Measurements from ENCODE around the gene PUDP.

Gene PUDP

DNA sequence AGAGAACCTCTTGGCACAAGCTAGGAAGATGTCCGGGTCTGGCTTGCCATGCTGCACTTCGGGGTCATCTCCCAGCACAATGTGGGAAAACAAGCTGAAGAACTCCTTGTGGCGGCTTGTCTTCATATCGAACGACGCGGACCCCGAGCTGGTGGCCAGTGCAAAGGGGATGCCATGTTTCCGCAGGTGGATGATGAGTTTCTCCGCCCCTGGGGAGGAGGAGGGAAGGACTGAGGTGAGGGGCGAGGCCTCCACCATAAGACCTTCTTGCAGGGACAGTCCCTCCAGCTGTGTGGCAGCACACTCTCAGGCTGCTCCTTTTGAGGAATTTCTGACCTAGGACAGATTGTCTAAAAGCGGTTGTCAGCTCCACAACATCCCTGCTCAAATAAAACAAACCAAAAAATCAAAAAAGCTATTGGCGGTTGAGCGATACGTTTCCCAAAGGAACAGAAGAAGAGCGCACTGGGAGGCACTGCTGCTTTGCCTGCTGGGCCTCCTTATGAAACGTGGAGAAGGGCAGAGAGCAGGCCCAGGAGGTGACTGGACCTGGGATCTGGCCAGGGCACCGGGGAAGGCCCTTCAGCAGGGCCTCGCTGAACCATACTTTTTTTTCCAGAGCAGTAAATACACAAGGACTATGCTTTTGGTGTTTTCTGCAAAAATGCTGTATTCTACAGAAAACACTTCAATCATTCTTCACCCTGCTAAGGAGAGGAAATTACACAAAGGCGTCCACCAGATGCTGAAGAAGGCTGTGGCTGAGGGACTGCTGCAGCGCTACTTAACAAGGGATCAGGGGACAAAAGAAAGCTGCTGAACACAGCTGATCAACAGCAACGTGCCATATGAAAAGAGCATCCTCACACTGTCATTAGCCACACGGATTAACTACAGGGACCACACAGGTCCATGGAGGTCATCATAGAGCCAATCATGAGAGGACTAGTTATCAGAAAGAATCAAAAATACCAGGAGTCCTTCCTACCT, 70.4 kb downstream of the PUDP start:
- Histone ChIP-seq H3K27me3 (replicated peaks; ENCODE audit: control insufficient read depth, insufficient read depth, low read length) (no peaks in the 10 kb centered on the region), H3K4me3 (replicated peaks; ENCODE audit: low read depth, low read length) (no peak overlapping the region), H3K36me3 (ENCODE audit: control insufficient read depth, insufficient read depth, low read length) (peaks cover 5% of the 10 kb centered on the region)
- TF ChIP-seq CTCF (IDR thresholded peaks at IDR 0.05; ENCODE audit: insufficient read depth, low read length, poor library complexity, severe bottlenecking): no peak
- no peak for DNase-seq (ENCODE audit: extremely low read depth, insufficient read length)

DNA sequence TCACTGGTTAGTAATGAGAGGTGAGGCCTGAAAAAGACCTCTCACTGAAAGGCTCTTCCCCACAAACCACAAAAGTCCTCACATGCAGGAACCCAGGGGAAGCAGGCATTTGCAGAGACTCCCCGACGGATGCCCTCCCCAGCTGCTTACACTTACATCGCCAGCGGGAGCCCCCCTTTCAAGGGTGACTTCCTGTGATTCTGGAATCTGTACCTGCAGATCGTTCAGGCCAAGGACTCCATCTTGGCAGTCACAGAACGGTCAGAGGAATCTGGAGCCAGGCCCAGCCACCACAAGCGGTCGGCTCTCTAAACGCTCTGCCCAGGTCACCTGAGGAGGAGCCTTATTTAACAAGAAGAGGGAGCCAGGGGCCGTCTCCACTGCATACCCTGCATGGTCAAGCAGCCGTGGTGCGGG, 71.7 kb downstream of the PUDP start:
- H3K27me3 ChIP-seq (replicated peaks; ENCODE audit: control insufficient read depth, insufficient read depth, low read length): no peaks in the 10 kb centered on the region
- no peak for TF ChIP-seq CTCF (IDR thresholded peaks at IDR 0.05; ENCODE audit: insufficient read depth, low read length, poor library complexity, severe bottlenecking)
- no peak overlapping the region for H3K4me3 ChIP-seq (replicated peaks; ENCODE audit: low read depth, low read length)
- H3K36me3 ChIP-seq (ENCODE audit: control insufficient read depth, insufficient read depth, low read length): peaks cover 4% of the 10 kb centered on the region
- DNase-seq (ENCODE audit: extremely low read depth, insufficient read length): no peak

GRCh38 chrX:7074908-7075204, 73.1 kb downstream of the PUDP start:
- DNase-seq (ENCODE audit: extremely low read depth, insufficient read length): no peak

GRCh38 chrX:7074148-7074907, 73.6 kb downstream of the PUDP start:
- Histone ChIP-seq H3K27me3 (replicated peaks; ENCODE audit: control insufficient read depth, insufficient read depth, low read length) (no peaks in the 10 kb centered on the region), H3K36me3 (ENCODE audit: control insufficient read depth, insufficient read depth, low read length) (peaks cover 4% of the 10 kb centered on the region), H3K4me3 (replicated peaks; ENCODE audit: low read depth, low read length) (no peak overlapping the region)
- DNase-seq (ENCODE audit: extremely low read depth, insufficient read length): no peak
- TF ChIP-seq CTCF (IDR thresholded peaks at IDR 0.05; ENCODE audit: insufficient read depth, low read length, poor library complexity, severe bottlenecking): no peak

More at GRCh38 chrX:7074908-7075204, 73.1 kb downstream of the PUDP start:
- Histone ChIP-seq H3K4me3 (replicated peaks; ENCODE audit: low read depth, low read length) (no peak overlapping the region), H3K27me3 (replicated peaks; ENCODE audit: control insufficient read depth, insufficient read depth, low read length) (no peaks in the 10 kb centered on the region), H3K36me3 (ENCODE audit: control insufficient read depth, insufficient read depth, low read length) (peaks cover 4% of the 10 kb centered on the region)
- TF ChIP-seq CTCF (IDR thresholded peaks at IDR 0.05; ENCODE audit: insufficient read depth, low read length, poor library complexity, severe bottlenecking): no peak

GRCh38 chrX:7073336-7073735, 74.6 kb downstream of the PUDP start:
- no peak overlapping the region for H3K4me3 ChIP-seq (replicated peaks; ENCODE audit: low read depth, low read length)
- no peak for TF ChIP-seq CTCF (IDR thresholded peaks at IDR 0.05; ENCODE audit: insufficient read depth, low read length, poor library complexity, severe bottlenecking)
- no peak for DNase-seq (ENCODE audit: extremely low read depth, insufficient read length)
- peaks cover 4% of the 10 kb centered on the region for H3K36me3 ChIP-seq (ENCODE audit: control insufficient read depth, insufficient read depth, low read length)
- no peaks in the 10 kb centered on the region for H3K27me3 ChIP-seq (replicated peaks; ENCODE audit: control insufficient read depth, insufficient read depth, low read length)

All from GM06990 (cell line).